Measurements from ENCODE around the gene SMOC1.

Gene SMOC1

DNA sequence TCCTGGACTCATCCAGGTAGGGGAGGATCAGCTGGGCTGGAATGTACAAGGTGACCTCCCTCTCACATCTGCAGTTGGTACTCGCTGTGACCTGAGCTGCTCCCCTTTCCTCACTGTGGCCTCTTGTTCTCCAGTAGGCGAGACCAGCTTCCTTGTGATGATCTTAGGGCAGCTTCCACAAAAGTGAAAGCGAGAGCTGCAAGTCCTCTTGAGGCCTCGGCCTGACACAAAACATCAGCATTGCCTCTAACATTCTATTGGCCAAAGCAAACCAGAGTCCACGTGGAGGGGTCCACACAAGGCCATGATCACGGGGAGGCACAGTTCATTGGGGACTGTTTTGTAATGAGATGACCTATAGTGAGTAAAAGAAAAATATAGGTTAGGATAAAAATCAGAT lies 127.5 kb downstream of the SMOC1 start:
- DNase-seq (ENCODE audit: low read depth in 2 of 2, low spot score in 1 of 2) = no peak

DNA sequence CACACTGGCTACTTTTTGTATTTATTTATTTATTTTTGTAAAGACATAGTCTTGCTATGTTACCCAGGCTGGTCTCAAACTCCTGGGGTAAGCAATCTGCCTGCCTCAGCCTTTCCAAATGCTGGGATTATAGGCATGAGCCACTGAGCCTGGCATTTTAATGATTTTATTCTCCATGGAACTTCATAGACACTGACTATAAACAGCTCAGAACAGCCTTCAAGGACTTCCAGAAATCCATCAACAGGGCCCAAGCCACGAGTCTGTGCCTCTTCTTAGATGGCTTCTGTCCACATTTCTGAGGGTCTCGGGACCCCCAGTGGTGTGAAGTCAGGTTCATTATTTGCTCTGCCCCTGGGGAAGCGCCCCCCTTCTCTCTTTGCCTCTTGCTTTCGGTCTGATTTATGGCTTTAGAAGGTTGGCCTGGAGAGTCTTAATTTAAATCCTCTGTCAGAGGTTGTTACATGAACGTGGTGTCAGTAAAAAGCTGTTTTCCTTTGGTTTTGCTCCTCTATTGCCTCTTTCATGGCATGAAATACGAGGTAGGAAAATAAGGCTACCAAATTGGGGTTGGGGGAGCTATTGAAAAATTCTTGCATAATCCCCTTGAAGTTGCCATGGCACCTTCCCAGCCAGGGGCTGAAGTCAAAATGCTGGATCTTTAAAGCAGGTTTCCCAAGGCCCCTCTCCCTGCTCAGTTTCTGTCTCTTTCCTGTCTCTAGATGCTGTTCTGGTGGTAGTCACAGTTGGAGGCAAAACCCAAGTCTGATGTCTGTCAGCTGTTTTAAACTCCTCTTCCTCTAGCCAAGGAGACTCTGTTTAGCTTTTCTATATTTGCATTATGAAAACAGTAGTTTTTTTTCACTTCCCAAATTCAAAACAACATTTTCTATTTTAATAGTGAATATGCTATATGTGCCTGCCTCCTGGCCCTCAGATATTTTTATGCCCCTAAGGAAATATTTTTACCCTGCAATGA lies 129.4 kb downstream of the SMOC1 start:
- no peak for DNase-seq (ENCODE audit: low read depth in 2 of 2, low spot score in 1 of 2)

DNA sequence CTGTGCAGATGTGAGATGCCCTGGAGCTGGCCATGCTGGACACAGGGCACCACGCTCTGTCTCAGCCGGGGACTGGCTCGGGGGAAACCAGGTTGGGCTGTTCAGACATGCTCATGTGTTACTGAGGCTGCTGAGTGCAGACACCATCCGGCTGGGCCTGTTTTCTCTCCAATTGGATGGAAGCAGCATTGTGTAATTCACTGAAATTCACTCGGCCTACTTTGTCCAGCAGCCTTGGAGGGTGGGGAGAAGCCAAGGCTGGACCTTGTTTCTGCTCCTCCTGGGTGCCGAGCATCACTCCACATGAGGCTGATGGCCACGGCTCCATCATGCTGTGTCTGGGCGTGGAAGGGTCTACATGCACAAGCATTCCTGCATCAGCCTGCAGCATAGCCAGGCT lies 130.7 kb downstream of the SMOC1 start:
- DNase-seq (ENCODE audit: low read depth in 2 of 2, low spot score in 1 of 2) = no peak

DNA sequence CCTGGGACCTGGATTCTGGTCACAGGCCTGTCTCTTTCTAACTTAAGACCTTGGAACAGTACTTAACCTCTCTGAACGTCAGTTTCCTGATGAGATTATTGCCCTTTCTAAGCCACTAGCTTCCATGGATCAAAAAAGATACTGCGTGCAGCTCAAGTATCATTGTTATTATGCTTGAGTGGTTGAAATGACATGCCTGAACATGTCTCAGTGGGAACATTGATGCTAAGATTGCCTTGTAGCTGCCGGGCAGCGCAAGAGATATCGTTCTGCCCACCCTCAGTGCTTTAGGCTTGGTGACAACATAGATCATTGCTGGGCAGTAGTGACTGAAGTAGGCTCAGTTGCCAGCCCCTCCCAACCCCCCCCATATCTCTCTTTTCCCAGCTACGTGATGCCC lies 131.9 kb downstream of the SMOC1 start:
- no peak for DNase-seq (ENCODE audit: low read depth in 2 of 2, low spot score in 1 of 2)

DNA sequence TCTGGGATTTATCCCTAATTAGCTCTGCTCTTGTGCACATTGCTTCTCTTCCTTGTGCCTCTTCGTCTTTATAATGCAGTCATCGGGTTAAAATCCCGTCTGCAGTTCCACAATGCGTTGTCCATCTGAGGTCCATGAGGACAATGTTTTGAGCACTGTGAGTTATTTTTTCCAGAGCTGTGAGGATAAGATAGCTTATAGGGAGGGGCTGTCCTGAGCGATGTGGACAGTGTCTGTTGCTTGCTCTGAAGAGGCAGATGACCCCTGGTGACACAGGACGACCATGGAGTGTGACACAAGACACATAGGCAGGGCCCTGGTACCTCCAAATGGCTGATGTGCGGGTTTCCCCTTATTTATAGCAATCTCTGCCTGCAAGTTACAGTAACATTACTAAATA lies 132.5 kb downstream of the SMOC1 start:
- no peak for DNase-seq (ENCODE audit: low read depth in 2 of 2, low spot score in 1 of 2)

DNA sequence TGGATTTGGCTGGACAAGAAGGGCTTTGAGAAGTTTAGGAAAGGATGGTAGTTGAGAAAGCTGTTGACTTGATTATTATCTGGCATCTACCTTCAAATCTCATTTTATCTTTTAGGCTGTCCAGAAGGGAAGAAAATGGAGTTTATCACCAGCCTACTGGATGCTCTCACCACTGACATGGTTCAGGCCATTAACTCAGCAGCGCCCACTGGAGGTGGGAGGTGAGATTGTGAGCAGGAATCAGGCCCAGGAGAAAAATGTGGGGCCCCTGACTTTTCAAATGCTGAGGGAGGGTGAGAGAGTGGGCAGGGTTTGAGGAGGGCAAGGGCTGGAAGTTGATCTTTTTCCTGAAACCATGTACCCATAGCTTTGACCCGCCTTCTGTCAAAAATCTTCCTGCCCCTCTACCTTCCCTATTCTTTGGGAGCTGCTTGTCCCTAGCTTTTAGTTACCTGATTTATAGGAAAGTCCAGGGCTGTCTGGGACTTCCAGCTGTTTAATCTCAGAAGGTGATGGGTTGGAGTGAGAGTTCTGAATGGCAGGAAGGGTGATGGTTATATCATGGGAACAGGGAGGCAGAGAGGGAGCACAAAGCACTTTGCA lies 134.2 kb downstream of the SMOC1 start:
- DNase-seq (ENCODE audit: low read depth in 2 of 2, low spot score in 1 of 2) = no peak

DNA sequence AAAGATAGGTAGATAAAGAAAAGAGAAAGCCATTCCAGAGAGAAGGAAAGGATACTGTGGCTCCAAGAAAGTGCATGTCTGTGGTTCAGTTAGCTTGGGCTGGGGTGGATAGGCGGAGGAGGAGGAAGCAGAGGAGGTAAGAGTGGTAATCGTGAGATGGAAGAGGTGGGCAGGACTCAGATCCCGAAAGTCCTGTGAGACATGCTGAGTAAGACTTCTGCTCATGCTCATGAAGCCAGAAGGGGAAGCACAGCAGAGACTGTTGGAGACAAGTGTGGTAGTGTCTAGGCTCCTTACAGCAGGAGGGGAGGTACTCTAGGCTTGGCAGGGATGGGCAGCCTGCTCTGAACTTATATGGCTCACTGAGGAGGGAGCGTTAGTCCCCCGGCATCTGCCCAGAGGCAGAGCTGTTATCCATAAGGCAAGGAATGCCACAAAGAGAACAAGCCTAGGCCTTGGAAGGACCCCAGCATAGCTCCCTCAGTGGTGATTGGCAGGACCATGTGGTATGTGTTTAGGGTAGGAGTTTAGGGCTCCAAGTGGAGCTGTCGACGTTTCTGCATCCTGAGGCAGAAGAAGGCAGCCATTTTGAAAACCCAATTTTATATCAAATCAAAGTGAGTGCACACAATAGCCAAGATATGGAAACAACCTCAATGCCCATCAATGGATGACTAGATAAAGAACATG lies 135.3 kb downstream of the SMOC1 start:
- DNase-seq (ENCODE audit: low read depth in 2 of 2, low spot score in 1 of 2) = no peak

DNA sequence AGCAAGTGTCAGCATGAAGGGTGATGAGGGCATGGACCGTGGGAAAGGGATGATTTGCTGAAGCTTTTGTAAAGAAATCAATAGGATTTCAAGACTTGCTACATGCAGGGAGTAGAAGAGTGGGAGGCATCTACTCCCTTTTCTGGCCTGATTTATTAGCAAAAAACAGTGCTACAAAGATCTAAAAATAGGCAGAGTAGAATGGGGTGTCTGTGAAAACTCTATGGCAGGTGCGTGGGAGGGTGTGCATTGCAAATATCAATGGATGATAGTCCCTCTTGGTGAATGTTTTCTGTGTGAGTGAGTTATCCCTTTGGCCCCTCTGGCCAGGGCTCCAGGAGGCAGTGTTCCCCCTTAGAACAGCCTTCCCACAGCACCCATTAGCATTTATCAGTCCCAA lies 139.0 kb downstream of the SMOC1 start:
- DNase-seq (ENCODE audit: low read depth in 2 of 2, low spot score in 1 of 2) = no peak

DNA sequence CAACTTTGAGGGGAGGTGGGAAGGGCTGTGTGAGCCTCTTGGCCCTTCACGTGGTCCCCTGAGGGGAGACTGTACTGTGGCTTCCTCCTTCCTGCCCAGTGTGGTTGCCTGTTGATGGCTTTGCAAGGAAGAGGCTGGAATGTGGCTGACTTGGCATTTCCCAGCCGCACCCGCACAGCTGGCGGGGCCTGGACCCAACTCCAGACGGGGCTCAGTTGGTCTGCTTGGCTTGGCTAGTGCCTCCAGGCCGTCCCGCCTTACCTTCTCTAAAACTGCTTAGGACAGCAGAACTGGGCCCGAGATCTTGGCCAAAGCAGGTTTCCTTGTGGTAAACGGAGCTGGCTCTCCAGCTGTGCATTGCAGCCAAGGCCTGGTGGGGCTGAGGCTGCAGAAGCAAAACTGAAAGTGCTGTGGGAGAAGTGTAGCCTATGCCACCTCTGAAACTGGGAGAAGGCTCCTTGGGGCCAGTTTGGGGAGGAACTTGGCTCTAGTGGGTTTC lies 139.5 kb downstream of the SMOC1 start:
- DNase-seq (ENCODE audit: low read depth in 2 of 2, low spot score in 1 of 2) = no peak

DNA sequence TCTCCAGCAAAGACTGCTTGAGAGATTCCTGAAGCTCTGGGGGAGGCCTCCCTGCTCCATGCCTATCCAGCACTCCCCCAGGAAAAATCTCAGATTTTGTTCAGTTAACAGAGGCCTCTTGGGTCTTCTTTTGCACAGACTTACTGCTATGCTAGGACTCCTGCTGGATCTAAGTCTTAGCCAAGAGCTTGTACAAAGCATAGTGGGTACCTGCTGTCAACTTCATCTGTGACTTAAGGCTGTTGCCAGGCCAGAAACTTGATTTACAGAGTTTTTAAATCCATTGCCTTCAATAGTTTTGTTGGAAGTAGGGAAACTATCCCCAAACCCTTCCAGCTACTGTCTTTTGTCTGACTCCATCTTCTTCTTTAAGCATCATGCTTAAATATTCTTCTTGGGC lies 140.5 kb downstream of the SMOC1 start:
- DNase-seq (ENCODE audit: low read depth in 2 of 2, low spot score in 1 of 2) = no peak

DNA sequence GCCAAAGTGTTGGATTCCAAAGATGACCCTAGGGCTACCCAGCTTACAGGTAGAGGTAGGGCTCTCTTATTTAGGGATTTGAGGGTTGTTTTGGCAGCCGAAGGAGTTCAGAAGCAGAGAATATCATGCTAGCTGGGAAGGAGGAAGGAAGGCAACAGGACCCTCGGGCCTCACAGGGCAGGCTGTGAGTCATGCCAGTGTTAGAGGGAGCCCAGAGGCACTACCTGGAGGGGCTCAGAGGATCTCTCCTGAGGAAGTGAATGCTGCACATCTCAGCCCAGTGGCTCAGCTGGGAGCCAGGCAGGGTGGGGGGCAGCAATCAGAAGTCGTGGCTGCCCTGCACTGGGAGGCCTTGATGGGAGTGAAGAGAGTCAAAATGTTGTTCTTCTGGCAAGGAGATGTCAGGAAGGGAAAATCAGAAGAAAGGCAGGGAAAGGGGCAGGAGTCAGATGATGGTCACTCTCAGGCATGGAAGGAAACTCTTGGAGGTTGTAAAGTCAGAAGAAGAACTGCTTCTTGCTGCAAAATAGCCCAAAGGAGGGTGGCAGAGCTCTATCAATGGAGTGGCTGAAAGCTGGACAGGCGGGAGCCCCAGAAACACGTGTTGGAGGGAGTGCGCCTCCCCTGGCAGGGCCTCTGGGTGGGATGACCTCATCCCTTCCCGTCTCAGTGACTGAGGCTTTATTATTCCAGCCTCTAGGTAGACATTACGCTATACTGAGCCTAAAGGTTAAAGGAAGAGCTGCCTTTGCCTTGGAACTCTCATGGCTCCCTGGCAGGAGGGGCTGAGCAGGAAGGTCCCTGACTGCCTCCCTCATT lies 141.3 kb downstream of the SMOC1 start:
- DNase-seq (ENCODE audit: low read depth in 2 of 2, low spot score in 1 of 2) = no peak

DNA sequence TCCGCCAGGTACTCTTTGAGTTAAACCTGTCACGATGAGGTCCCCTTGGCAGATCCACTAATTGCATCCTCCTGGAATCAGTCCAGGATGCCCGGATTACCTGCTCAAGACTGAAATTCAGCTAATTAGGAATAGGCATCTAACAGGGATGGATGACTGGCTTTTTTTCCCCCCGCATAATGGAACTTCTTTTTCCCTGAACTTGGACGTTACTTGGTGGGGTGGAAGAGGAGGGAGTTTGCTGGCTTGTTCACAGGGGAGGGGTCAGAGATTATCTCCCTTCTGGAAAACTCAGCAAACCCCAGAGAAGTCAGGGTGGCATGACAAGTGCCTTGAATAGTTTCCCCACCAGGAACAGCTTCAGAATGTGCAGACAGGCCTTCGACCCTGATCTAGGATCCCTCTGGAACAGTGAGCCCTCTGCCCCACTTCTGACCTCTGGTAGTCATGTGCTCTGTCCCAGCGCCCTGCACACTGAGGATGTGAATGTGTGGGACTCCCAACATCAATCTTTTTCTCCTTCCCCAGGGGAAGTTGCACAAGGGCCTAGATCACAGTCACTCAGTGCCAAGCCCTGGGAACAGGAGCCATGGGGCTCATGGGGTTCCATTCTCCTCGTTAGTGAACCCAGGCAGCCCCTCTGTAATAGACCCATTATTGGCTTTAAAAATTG lies 142.5 kb downstream of the SMOC1 start:
- DNase-seq (ENCODE audit: low read depth in 2 of 2, low spot score in 1 of 2) = no peak

DNA sequence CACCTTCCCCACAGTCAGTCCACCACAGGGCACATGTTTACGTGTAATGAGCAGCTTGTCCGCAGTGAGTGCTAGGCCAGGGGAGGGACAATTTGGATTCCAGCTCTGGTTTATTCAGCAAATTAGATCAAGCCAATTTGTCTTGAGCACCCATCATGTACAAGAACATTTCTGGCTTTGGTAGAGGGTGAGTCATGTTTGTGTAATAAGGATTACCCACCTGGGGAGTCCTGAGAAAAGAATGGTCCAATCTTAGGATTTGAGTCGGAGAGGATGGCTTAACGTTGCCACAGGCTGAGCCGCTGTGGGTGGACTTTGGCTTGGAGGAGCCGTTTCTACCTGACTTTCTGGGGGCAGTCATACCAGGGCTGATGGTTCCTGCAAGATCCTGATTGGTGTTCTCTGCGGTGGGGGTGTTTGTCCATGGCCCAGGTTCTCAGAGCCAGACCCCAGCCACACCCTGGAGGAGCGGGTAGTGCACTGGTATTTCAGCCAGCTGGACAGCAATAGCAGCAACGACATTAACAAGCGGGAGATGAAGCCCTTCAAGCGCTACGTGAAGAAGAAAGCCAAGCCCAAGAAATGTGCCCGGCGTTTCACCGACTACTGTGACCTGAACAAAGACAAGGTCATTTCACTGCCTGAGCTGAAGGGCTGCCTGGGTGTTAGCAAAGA lies 143.7 kb downstream of the SMOC1 start:
- DNase-seq (ENCODE audit: low read depth in 2 of 2, low spot score in 1 of 2) = no peak

DNA sequence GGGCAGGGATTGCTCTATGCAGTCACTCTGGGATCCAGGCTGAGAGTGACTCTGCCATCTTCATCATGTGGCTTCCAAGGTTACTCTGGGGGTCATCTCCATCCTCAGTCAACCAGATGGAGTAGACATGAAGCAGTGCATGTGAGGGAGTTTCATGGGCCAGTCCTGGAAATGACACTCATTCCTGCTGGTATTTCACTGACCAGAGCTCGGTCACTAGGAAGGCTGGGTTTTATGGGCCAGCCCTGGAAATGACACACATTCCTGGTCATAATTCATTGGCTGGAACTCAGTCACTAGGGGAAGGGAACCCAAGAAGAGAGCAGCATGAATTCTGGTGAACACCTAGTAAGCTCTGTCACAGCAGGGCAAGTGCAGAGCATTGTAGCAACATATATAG lies 144.7 kb downstream of the SMOC1 start:
- no peak for DNase-seq (ENCODE audit: low read depth in 2 of 2, low spot score in 1 of 2)

DNA sequence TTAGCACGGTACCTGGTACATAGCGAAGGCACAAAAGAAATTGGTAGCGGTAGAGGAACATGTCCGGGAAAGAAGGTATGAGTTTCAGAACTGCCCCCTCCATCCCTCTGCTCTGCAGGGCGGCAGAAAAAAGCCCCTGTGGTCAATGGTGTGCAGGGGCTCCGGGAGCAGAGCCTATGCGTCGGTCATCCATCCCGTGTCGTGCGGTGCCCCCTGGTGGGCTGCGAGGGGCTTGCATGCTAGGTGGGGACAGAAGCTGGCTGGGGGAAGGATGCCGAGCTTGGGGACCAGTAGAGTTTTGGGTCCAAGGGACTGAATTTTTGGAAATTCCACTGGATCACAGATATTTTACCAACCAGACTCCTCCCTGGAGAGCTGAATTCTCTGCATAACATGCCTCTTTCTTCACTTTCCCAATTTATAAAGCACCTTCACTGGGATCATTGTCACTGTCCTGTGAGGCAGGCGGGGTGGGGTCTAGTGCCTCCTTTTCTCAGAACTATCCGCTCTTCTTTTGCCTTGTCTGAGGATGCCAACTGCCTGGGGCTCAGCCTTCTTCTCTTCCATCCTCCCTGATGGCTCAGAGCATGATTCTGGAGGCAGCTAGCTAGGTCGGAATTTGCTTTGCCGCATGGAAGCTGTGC lies 148.7 kb downstream of the SMOC1 start:
- peak; percentile 7 to 23 for DNase-seq (ENCODE audit: low read depth in 2 of 2, low spot score in 1 of 2)

DNA sequence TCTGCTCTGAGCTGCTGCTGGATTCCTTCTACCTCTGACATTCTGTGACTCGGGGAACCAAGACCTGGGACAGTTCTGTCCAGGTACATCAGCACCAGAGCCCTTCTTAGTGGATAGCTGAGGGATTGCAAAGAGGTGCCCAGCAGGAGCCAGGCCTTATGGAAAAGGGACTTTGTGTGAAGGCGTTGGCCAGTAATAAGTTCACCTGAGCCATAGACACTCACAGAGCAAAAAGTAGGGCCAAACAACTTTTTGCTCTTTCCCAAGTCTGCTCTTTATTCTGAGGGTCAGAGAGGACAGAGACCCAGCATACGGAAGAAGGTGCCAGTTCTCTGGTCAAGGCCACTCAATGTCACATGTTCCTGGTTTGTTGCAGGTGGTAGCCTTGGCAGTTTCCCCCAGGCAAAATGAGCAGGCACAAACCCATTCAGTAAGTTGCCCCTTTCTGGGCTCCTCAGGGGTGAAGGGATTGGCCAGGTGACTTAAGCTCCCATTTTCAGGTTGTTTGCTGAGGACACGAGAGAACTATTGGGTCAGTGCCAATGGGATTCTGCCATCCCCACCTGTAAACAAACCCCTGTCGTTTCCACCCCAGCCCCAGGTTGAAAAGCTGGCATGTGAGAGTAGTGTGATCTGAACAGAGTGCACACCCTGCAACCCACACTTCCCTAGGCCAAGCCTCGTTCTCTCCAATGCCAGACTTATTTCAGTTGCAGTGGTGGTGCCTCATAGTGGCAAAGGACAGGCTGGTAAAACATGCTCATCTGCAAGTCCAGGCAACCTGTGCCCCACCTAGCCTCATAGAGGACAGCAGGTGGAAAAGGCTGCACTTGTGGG lies 150.3 kb downstream of the SMOC1 start:
- no peak for DNase-seq (ENCODE audit: low read depth in 2 of 2, low spot score in 1 of 2)

DNA sequence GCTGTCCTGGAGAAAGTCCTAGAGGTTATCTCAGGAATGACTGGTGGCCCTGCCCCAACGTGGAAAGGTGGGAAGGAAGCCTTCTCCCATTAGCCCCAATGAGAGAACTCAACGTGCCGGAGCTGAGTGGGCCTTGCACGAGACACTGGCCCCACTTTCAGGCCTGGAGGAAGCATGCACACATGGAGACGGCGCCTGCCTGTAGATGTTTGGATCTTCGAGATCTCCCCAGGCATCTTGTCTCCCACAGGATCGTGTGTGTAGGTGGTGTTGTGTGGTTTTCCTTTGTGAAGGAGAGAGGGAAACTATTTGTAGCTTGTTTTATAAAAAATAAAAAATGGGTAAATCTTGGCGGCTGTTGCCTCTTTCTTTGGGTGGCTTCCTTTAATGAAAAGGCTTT lies 152.8 kb downstream of the SMOC1 start:
- no peak for DNase-seq (ENCODE audit: low read depth in 2 of 2, low spot score in 1 of 2)

DNA sequence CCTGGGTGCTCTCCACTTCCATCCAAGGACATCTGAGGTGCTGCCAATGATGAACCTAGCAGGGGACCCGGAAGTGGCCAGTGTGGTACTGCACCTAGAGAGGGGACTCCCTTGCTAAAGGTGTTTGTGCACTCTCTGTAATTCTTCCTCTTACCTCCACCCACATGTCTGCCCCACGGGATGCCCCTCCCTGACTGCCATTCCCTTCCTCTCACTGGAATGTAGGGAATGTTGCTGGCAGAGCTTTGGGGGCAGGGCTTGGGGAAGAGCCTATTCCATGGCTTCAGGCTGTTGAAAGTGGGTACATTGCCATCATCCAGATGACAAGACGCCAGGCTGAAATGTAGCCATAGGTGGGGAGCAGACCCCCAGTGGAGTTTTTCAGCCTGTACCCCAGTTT lies 153.2 kb downstream of the SMOC1 start:
- DNase-seq (ENCODE audit: low read depth in 2 of 2, low spot score in 1 of 2) = no peak

DNA sequence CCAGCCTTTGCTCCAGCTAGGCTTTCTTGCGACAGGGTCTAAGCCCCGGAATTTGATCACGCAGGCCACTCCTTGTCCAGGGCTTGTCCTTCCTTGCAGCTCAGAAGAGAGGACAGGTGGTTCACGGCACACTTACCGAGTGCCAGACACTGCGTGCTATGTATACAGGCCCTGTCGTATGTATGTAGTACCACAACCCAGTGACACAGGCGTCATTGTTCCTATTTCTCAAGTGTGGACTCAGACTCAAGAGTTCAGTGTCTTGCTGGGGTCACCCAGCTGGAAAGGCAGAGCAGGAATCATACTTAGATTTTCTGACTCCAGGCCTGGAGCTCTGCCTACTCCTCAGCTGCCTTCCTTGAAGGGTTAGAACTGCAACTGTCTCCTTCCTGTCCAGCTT lies 153.9 kb downstream of the SMOC1 start:
- DNase-seq (ENCODE audit: low read depth in 2 of 2, low spot score in 1 of 2) = no peak
